Measurements from ENCODE around the gene REP15.
A peak's percentile ranks its signal among the peaks of the same experiment; 100 is the strongest.
"Not testable (repeated sequence)": the region's sequence is repeated elsewhere in the genome, so short reads cannot be mapped to it uniquely, and the experiment has no call there.

Gene REP15

DNA sequence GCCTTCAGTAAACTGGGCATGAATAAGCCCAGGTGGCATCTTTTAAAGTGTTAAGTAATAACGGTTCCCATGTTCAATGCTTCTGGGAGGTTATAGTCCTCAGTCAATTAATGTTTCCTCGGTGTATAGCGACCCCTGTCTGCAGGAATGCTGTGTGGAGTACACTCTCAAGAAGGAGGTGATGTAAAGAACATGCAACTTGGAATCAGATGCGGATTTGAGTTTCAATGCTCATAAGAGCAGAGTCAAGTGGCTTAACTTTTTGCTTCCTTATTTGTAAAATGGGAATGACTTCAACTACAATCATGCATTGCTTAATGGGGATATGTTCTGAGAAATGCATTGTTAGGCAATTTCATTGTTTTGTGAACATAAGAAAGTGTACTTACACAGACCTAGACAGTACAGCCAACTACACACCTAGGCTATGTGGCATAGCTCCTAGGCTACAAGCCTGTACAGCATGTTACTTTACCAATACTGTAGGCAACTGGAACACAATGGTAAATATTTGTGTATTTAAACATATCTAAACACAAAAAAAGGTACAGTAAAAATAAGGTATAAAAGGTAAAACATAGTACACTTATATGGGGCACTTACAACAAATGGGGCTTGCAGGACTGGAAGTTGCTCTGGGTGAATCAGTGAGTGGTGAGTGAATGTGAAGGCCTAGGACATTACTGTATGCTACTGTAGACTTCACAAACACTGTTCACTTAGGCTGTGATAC lies 7.6 kb downstream of the REP15 start:
- DNase-seq = peak; percentile 48

DNA sequence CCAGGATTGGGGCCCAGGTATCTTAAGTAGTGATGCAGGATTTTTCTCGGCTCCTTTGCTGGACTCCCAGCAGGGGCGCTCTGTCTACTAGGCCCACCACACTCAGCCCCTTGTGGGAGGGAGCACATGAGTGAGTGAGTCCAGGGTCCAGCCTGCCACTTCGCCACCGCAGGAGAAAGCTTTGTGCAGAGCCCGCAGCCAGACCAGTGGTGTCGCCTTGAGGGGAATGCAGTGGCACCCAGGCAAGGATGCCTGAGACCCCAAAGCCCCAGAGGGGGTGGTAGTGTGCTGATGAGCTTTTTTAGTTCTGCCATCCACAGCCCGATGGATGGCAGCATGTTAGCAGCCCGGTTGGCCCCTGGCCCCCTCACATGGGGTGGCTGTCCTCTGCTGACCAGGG lies 9.0 kb downstream of the REP15 start:
- no peak for DNase-seq

DNA sequence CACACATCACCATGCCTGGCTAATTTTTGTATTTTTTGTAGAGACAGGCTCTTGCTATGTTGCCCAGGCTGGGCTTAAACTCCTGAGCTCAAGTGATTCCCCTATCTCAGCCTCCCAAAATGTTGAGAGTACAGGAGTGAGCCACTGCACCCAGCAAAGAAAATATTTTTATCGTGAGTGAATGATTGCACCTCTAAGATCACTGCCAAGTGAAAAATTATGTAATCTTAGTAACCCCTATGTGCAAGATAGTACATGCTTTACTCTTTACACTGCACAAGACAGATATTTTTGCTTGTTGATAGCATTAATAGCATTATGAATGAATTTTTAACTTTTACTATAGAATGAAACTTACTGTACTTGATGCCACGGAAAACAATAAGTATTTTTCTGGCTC lies 11.0 kb downstream of the REP15 start:
- DNase-seq = no peak

DNA sequence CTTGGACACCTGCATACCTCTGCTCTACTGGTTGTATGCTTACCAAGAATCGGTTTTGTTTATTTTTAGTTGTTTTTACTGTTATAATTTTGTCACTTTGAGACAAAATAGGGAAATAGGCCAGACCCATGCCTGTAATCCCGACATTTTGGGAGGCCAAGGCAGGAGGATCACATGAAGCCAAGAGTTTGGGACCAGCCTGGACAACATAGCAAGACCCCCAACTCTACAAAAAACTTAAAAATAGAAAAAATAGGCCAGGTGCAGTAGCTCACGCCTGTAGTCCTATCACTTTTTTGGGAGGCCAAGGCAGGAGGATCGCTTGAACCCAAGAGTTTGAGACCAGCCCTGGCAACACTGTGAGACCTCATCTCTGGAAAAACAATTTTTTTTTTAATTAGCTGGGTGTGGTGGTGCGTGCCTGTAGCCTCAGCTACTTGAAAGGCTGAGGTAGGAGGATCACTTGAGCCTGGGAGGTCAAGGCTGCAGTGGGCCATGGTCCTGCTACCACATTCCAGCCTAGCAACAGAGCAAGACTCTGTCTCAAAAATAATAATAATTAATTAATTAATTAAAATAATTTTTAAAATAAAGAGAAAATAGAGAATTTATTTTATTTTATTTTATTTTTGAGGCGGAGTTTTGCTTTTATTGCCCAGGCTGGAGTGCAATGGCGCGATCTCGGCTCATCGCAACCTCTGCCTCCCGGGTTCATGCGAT lies 13.1 kb downstream of the REP15 start:
- DNase-seq = no peak

DNA sequence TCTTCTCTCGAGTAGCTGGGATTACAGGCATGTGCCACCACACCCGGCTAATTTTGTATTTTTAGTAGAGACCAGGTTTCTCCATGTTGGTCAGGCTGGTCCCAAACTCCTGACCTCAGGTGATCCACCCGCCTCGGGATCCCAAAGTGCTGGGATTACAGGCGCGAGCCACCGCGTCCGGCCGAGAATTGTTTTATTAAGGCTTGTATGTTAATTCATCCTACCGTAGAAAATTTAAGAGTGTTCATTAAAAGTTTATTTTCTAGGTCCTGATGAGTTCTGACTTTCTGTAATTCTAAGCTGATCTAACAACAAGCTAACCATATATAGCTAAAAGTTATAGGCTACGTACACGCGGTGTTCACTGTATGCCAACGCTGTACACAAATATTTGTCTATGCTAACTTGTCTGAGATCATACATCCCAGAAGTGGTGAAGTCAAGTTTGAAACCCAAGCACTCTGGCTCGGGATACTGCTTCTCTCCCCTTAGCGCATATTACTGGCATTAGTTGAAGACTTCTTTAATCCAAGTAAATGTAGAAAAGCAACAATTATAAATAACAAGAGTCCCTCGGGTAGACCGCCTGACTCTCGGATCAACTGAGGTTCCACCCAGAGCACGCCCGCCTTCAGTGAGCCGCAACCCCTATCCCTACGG lies 13.8 kb downstream of the REP15 start:
- DNase-seq = no peak

DNA sequence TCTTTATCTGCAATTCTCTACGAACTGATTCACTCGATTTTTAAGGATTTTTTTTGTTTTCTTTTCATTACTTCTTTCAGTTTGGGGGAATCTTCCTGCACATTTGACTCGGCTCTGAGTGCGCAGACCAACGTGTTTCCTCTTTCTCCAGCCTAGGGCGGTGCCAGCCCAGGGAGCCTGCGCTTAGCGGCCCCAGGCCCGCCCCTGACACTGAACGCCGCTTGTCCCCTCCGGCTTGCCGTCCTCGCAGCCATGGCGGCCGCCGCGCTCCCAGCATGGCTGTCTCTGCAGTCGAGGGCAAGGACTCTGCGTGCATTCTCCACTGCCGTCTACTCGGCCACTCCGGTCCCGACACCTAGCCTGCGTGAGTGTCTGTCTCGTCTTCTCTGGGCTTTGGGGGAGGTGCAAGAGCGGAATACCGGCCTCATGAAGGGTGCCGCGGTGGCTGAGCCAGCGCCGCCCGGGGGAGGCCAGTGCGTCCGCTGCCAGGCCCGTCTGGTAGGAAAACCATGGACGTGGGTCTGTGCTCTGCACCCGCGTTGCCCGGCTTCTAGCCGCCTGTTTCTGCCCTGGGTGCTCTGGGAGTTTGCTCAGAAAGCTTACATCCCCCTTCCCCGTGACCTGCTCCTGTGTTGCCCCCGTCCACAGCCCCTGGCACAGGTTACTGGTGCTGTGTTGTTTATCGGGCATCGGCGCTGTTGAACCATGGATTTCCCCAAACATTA lies 14.5 kb downstream of the REP15 start, which contains the start of gene MRPS35:
MRPS35 (plus strand) TSS at position 241 of the 725 bp plus-strand sequence; CDS start at position 253, 12 bp downstream.
- peak; percentile 93 for DNase-seq

DNA sequence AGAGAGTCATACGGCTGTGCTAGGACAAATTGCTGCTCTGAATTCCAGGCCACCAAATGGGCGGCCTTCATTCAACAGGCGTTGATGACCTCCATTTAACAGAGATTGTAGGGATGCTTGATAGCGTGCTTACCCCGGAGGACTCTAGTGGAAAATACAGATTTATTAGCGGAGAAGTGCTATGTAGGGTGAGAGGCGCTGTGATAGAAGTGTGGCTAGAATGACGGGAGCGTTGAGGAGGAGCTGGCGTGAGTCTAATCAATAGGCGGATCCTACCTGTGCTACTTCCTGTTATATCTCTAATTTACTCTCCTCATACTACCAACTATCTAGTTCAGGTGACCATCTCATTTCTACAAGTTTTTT lies 15.1 kb downstream of the REP15 start:
- no peak for DNase-seq

DNA sequence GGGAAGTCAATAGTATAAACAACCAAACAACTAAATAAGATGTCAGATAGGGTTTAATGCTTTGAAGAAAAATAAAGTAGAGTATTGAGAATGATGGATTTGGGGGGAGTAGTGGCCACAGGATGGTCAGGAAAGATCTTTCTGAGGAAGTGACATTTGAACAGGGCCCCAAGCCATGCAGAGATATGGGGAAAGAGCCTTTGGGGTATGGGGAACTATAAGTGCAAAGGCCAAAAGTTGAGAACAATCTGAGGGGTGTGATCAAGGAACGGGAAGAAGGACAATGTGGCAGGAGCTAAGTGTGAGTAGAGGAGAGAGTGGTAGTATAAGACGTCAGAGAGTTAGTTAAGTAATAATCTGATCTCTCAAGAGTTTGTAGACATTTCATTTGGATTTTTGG lies 15.7 kb downstream of the REP15 start:
- no peak for DNase-seq

DNA sequence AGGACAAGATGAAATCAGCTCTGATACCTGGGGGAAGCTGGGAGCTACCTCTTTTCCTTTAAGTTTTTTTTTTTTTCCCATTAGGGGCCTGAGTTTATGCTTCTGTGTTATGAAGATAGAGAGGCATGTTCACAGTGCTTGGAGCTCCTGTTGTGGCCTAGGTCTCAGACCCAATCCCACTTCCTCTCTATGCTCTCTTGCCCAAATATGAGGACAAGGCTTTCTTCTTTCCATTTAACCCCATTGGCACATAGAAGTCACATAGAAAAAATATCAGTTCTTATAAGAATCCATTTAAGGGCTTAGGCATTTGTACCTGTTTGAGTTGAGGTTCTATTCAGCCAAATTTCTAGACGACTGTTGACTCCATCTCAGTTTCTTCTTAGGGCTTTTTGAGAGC lies 27.0 kb downstream of the REP15 start:
- DNase-seq = no peak

DNA sequence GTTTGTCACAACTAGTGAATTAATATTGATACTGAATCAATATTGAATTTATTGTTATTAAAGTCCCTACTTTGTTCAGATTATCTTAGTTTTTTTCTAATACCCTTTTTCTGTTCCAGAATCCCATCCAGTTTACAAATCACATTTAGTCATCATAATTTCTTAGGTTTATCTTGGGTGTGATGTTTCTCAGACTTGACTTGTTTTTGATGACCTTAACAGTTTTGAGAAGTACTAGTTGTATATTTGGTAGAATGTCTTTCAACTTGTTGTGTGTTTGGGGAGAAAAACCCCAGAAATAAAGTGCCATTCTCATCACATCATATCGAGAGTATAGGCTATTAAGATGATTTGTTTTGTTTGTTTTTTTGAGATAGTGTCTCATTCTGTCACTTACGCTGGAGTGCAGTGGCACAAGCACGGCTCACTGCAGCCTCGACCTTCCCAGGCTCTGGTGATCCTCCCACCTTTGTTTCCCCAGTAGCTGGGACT lies 33.9 kb downstream of the REP15 start:
- no peak for DNase-seq

DNA sequence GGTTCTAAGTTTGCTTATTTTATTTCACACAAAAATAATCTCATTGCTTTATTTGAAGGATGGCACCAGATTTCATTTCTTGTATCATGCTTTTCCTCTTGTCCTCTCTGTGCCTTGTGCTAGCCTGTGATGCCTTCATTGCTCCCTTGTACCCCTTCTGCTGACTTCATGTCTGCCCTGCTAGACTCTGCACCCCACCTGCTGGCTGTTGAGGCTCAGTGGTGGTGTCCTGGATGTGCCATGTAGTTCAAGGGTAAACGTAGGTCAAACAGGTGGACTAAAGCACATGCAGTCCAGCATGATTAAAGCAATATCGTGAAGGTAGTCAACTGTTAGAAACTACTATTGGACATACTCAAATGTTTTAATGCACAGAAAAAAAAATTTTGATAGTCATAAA lies 36.0 kb downstream of the REP15 start:
- DNase-seq = no peak

DNA sequence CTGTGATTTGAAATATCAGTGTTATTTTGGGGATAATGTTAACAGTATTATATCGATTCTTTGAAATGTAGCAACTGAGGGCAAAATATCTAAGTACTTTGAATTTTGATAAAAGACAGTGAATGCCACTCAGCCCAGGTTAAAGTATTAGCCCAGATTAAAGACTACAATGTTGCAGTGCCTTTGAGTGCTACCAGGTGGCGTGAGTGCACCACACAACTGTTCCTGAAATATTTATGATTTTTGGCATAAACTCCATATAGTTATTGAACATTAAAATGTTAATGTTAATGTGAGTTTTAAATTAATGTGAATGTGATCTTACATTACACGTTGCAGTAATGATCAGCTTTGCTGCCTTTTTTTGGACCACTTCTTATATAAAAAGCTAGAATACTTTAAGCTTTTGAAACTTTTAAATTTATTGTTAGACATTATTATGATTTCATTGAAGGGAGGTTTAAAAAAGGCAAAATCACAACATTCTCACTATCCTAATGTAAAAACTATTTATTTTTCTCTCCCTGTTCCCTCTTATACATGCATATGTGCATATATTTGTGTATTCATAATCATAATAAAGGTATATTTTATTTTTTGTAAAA lies 36.9 kb downstream of the REP15 start:
- DNase-seq = no peak

DNA sequence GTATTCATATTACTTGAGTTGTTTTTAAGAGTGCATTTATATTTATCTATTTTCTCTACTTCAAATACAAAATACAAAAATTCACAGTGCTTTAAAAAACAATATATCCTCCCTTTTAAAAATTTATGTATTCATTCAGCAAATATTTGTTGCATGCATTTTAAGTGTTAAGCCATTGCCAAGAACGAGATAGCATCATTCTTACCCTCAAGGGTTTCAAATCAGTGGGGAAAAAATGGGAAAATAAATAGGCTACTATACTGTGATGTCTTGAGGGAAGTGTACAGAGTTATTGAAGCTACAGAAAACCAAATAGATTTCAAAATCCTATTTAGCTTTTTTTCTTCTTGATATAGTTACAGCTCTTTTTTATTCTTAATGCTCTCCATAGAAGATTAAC lies 37.5 kb downstream of the REP15 start:
- DNase-seq = no peak

DNA sequence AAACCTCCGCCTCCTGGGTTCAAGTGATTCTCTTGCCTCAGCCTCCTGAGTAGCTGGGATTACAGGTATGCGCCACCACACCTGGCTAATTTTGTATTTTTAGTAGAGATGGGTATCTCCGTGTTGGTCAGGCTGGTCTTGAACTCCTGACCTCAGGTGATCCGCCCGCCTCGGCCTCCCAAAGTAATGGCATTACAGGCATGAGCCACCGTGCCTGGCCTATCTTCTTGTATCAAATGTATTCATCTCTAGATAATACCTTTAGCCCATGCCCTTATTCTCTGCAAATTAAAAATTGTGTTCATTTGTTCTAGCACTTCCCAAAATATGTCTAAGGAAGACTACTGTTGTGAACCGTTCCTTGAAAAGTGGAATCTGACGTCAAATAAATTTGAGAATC lies 38.1 kb downstream of the REP15 start:
- DNase-seq = not testable (repeated sequence)

DNA sequence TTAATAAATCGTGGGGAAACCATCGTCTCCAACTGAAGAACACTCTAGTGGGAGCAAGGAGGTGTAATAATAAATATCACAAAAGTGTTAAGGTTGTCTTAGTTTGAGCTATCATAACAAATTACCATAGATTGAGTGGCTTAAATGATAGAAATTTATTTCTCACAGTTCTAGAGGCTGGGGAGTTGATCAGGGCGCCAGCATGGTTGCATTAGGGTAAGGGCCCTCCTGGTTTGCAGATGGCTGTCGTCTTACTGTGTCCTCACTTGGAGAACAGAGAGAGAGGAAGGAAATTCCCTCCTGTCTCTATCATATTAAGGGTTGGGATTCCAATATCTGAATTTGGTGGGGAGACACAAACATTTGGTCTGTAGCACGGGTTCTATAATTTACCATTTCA lies 47.4 kb downstream of the REP15 start:
- no peak for DNase-seq

DNA sequence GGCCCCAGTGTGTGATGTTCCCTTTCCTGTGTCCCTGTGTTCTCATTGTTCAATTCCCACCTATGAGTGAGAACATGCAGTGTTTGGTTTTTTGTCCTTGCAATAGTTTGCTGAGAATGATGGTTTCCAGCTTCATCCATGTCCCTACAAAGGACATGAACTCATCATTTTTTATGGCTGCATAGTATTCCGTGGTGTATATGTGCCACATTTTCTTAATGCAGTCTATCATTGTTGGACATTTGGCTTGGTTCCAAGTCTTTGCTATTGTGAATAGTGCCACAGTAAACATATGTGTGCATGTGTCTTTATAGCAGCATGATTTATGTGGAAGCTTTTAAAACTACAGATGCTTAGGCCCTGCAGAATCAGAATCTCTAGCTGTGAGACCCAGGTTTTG lies 49.5 kb downstream of the REP15 start:
- not testable (repeated sequence) for DNase-seq

Data from activated CD4-positive, CD25-positive, alpha-beta regulatory T cell treated with anti-CD3 and anti-CD28 coated beads, Interleukin-2, amount 50 U/mL, for 72 hours (primary cell).